ENCODE results near the gene KCTD16.

GRCh38 chr5:144304688-144305087 lies 134.0 kb downstream of the KCTD16 start:
- no peak for TF ChIP-seq CTCF (optimal IDR thresholded peaks at IDR 0.05 in 1 of 3, IDR thresholded peaks at IDR 0.05 in 1 of 3, conservative IDR thresholded peaks at IDR 0.05 in 1 of 3; ENCODE audit: extremely low read depth in 1 of 3, insufficient read depth in 2 of 3, low read length in 3 of 3)
- TF ChIP-seq EZH2 (IDR thresholded peaks at IDR 0.05; ENCODE audit: low read length) = no peak
